ENCODE results near the gene MFAP1.
A peak's percentile ranks its signal among the peaks of the same experiment; 100 is the strongest.
"Not testable (repeated sequence)": the region's sequence is repeated elsewhere in the genome, so short reads cannot be mapped to it uniquely, and the experiment has no call there.

Gene MFAP1

GRCh38 chr15:43815064-43815463, 9.4 kb downstream of the MFAP1 start:
- Histone ChIP-seq H3K79me2 (ENCODE audit: control insufficient read depth, insufficient read depth, low read length, unreplicated experiment) (peaks cover 19% of the 10 kb centered on the region), H3K36me3 (ENCODE audit: insufficient read depth, low read length) (peaks cover 33% of the 10 kb centered on the region)
- not testable (repeated sequence) for H3K27ac ChIP-seq (ENCODE audit: low read depth, low read length)

GRCh38 chr15:43808960-43809678, 15.4 kb downstream of the MFAP1 start:
- H3K27ac ChIP-seq (ENCODE audit: low read depth, low read length) = no peak overlapping the region
- no peaks in the 10 kb centered on the region for H3K79me2 ChIP-seq (ENCODE audit: control insufficient read depth, insufficient read depth, low read length, unreplicated experiment)
- peaks cover 61% of the 10 kb centered on the region for H3K36me3 ChIP-seq (ENCODE audit: insufficient read depth, low read length)
- H2AFZ ChIP-seq (ENCODE audit: low read length, unreplicated experiment) = no peak overlapping the region
- H3K4me1 ChIP-seq (ENCODE audit: control insufficient read depth, insufficient read depth, low read length, unreplicated experiment) = no peaks in the 10 kb centered on the region
- H3K27me3 ChIP-seq (ENCODE audit: insufficient read depth, low read length) = no peaks in the 10 kb centered on the region
- no peak overlapping the region for H3K4me3 ChIP-seq (ENCODE audit: low read depth, low read length)

More at GRCh38 chr15:43815064-43815463, 9.4 kb downstream of the MFAP1 start:
- not testable (repeated sequence) for H3K27me3 ChIP-seq (ENCODE audit: insufficient read depth, low read length); H3K4me3 ChIP-seq (ENCODE audit: low read depth, low read length); H2AFZ ChIP-seq (ENCODE audit: low read length, unreplicated experiment); H3K4me1 ChIP-seq (ENCODE audit: control insufficient read depth, insufficient read depth, low read length, unreplicated experiment)

GRCh38 chr15:43808435-43808950, 16.0 kb downstream of the MFAP1 start:
- no peak overlapping the region for H3K27ac ChIP-seq (ENCODE audit: low read depth, low read length)
- H3K36me3 ChIP-seq (ENCODE audit: insufficient read depth, low read length) = peaks cover 62% of the 10 kb centered on the region

GRCh38 chr15:43802676-43803075, 21.8 kb downstream of the MFAP1 start:
- peaks cover 34% of the 10 kb centered on the region for H3K36me3 ChIP-seq (ENCODE audit: insufficient read depth, low read length)
- H3K4me1 ChIP-seq (ENCODE audit: control insufficient read depth, insufficient read depth, low read length, unreplicated experiment) = peaks cover 11% of the 10 kb centered on the region
- peaks cover 17% of the 10 kb centered on the region for H3K79me2 ChIP-seq (ENCODE audit: control insufficient read depth, insufficient read depth, low read length, unreplicated experiment)
- H3K27me3 ChIP-seq (ENCODE audit: insufficient read depth, low read length); H3K27ac ChIP-seq (ENCODE audit: low read depth, low read length); H3K4me3 ChIP-seq (ENCODE audit: low read depth, low read length); H2AFZ ChIP-seq (ENCODE audit: low read length, unreplicated experiment): not testable (repeated sequence)

More at GRCh38 chr15:43808435-43808950, 16.0 kb downstream of the MFAP1 start:
- no peak overlapping the region for H2AFZ ChIP-seq (ENCODE audit: low read length, unreplicated experiment)
- no peaks in the 10 kb centered on the region for H3K4me1 ChIP-seq (ENCODE audit: control insufficient read depth, insufficient read depth, low read length, unreplicated experiment)
- no peaks in the 10 kb centered on the region for H3K27me3 ChIP-seq (ENCODE audit: insufficient read depth, low read length)
- no peaks in the 10 kb centered on the region for H3K79me2 ChIP-seq (ENCODE audit: control insufficient read depth, insufficient read depth, low read length, unreplicated experiment)
- H3K4me3 ChIP-seq (ENCODE audit: low read depth, low read length) = no peak overlapping the region

GRCh38 chr15:43800286-43801141, 24.0 kb downstream of the MFAP1 start, which contains the start of gene HYPK:
Gene HYPK (plus strand): TSS chr15:43800599. CDS start chr15:43800623, 24 bp downstream.
- Histone ChIP-seq H3K27ac (ENCODE audit: low read depth, low read length) (peak within 1 kb of the TSS; percentile 50), H3K4me1 (ENCODE audit: control insufficient read depth, insufficient read depth, low read length, unreplicated experiment) (peaks cover 13% of the 10 kb centered on the region), H3K4me3 (ENCODE audit: low read depth, low read length) (peak within 1 kb of the TSS; percentile 87), H3K27me3 (ENCODE audit: insufficient read depth, low read length) (no peaks in the 10 kb centered on the region), H2AFZ (ENCODE audit: low read length, unreplicated experiment) (peak within 1 kb of the TSS; percentile 35), H3K79me2 (ENCODE audit: control insufficient read depth, insufficient read depth, low read length, unreplicated experiment) (peaks cover 18% of the 10 kb centered on the region), H3K36me3 (ENCODE audit: insufficient read depth, low read length) (peaks cover 40% of the 10 kb centered on the region)

GRCh38 chr15:43799945-43800285, 24.6 kb downstream of the MFAP1 start, which contains the start of gene SERINC4:
Gene SERINC4 (minus strand): TSS chr15:43800220. CDS start chr15:43799986, 234 bp downstream.
- H3K4me1 ChIP-seq (ENCODE audit: control insufficient read depth, insufficient read depth, low read length, unreplicated experiment) = peaks cover 18% of the 10 kb centered on the region
- peak within 1 kb of the TSS; percentile 50 for H3K27ac ChIP-seq (ENCODE audit: low read depth, low read length)
- peak within 1 kb of the TSS; percentile 35 for H2AFZ ChIP-seq (ENCODE audit: low read length, unreplicated experiment)
- H3K36me3 ChIP-seq (ENCODE audit: insufficient read depth, low read length) = peaks cover 44% of the 10 kb centered on the region
- peak within 1 kb of the TSS; percentile 87 for H3K4me3 ChIP-seq (ENCODE audit: low read depth, low read length)
- no peaks in the 10 kb centered on the region for H3K27me3 ChIP-seq (ENCODE audit: insufficient read depth, low read length)
- H3K79me2 ChIP-seq (ENCODE audit: control insufficient read depth, insufficient read depth, low read length, unreplicated experiment) = peaks cover 24% of the 10 kb centered on the region

GRCh38 chr15:43799209-43799944, 25.1 kb downstream of the MFAP1 start:
- no peak overlapping the region for H3K4me3 ChIP-seq (ENCODE audit: low read depth, low read length)
- H3K27me3 ChIP-seq (ENCODE audit: insufficient read depth, low read length) = no peaks in the 10 kb centered on the region
- peaks cover 43% of the 10 kb centered on the region for H3K36me3 ChIP-seq (ENCODE audit: insufficient read depth, low read length)
- H2AFZ ChIP-seq (ENCODE audit: low read length, unreplicated experiment) = no peak overlapping the region
- H3K4me1 ChIP-seq (ENCODE audit: control insufficient read depth, insufficient read depth, low read length, unreplicated experiment) = peaks cover 23% of the 10 kb centered on the region
- no peak overlapping the region for H3K27ac ChIP-seq (ENCODE audit: low read depth, low read length)
- H3K79me2 ChIP-seq (ENCODE audit: control insufficient read depth, insufficient read depth, low read length, unreplicated experiment) = peaks cover 30% of the 10 kb centered on the region

- Histone ChIP-seq H2AFZ (ENCODE audit: low read length, unreplicated experiment) (no peak overlapping the region), H3K36me3 (ENCODE audit: insufficient read depth, low read length) (peaks cover 34% of the 10 kb centered on the region), H3K4me1 (ENCODE audit: control insufficient read depth, insufficient read depth, low read length, unreplicated experiment) (peaks cover 33% of the 10 kb centered on the region), H3K27ac (ENCODE audit: low read depth, low read length) (no peak overlapping the region), H3K27me3 (ENCODE audit: insufficient read depth, low read length) (no peaks in the 10 kb centered on the region), H3K79me2 (ENCODE audit: control insufficient read depth, insufficient read depth, low read length, unreplicated experiment) (peaks cover 47% of the 10 kb centered on the region), H3K4me3 (ENCODE audit: low read depth, low read length) (no peak overlapping the region)
Measured at GRCh38 chr15:43796566-43796965, 27.9 kb downstream of the MFAP1 start.

- no peak overlapping the region for H2AFZ ChIP-seq (ENCODE audit: low read length, unreplicated experiment)
- peaks cover 41% of the 10 kb centered on the region for H3K79me2 ChIP-seq (ENCODE audit: control insufficient read depth, insufficient read depth, low read length, unreplicated experiment)
- peaks cover 32% of the 10 kb centered on the region for H3K4me1 ChIP-seq (ENCODE audit: control insufficient read depth, insufficient read depth, low read length, unreplicated experiment)
- H3K27me3 ChIP-seq (ENCODE audit: insufficient read depth, low read length) = no peaks in the 10 kb centered on the region
- H3K36me3 ChIP-seq (ENCODE audit: insufficient read depth, low read length) = peaks cover 32% of the 10 kb centered on the region
- H3K4me3 ChIP-seq (ENCODE audit: low read depth, low read length) = no peak overlapping the region
- H3K27ac ChIP-seq (ENCODE audit: low read depth, low read length) = no peak overlapping the region
Measured at GRCh38 chr15:43795997-43796396, 28.5 kb downstream of the MFAP1 start.

- peaks cover 36% of the 10 kb centered on the region for H3K79me2 ChIP-seq (ENCODE audit: control insufficient read depth, insufficient read depth, low read length, unreplicated experiment)
- peak overlapping the region; percentile 99 for H3K4me3 ChIP-seq (ENCODE audit: low read depth, low read length)
- H3K36me3 ChIP-seq (ENCODE audit: insufficient read depth, low read length) = peaks cover 32% of the 10 kb centered on the region
- H3K27ac ChIP-seq (ENCODE audit: low read depth, low read length) = peak overlapping the region; percentile 32; the same call in 1 of the 2 replicates
- peaks cover 32% of the 10 kb centered on the region for H3K4me1 ChIP-seq (ENCODE audit: control insufficient read depth, insufficient read depth, low read length, unreplicated experiment)
- H3K27me3 ChIP-seq (ENCODE audit: insufficient read depth, low read length) = no peaks in the 10 kb centered on the region
- no peak overlapping the region for H2AFZ ChIP-seq (ENCODE audit: low read length, unreplicated experiment)
Measured at GRCh38 chr15:43795197-43795596, 29.3 kb downstream of the MFAP1 start.

Measured in ACC112 (cell line).